HTERT RPE-1 (cell line): ENCODE data around the gene MRTFA.
"Not testable (repeated sequence)": the region's sequence is repeated elsewhere in the genome, so short reads cannot be mapped to it uniquely, and the experiment has no call there.

Experiments used
- in situ Hi-C: fragments of 300-500 bp; cut with MboI; formaldehyde crosslinking; loops from 4 replicates; pipeline ENCODE4 v1.14.3; 2020; ENCODE audit warnings: low sequenced_read_pairs

The MRTFA gene

GRCh38 chr22:40628354-40629042 is 8.0 kb downstream of the MRTFA start:
- in situ Hi-C loops: no loop called here

- in situ Hi-C loops: no loop called here
Observed at GRCh38 chr22:40627612-40628011, 8.9 kb downstream of the MRTFA start.

- in situ Hi-C loops: no loop called here
Observed at GRCh38 chr22:40626851-40627250, 9.7 kb downstream of the MRTFA start.

- in situ Hi-C loops: not testable (repeated sequence)
Observed at GRCh38 chr22:40625794-40626193, 10.7 kb downstream of the MRTFA start.

GRCh38 chr22:40625281-40625680 is 11.2 kb downstream of the MRTFA start:
- in situ Hi-C loops: not testable (repeated sequence)

- in situ Hi-C loops: no loop called here
Observed at GRCh38 chr22:40624770-40625169, 11.7 kb downstream of the MRTFA start.

GRCh38 chr22:40621309-40622151 is 15.0 kb downstream of the MRTFA start:
- in situ Hi-C loops: no loop called here

- in situ Hi-C loops: no loop called here
Observed at GRCh38 chr22:40620464-40621046, 16.0 kb downstream of the MRTFA start.

- in situ Hi-C loops: no loop called here
Observed at GRCh38 chr22:40618400-40618799, 18.1 kb downstream of the MRTFA start.

- in situ Hi-C loops: no loop called here
Observed at GRCh38 chr22:40616578-40616977, 19.9 kb downstream of the MRTFA start.

- in situ Hi-C loops: no loop called here
Observed at GRCh38 chr22:40613067-40613466, 23.5 kb downstream of the MRTFA start.

GRCh38 chr22:40612291-40612751 is 24.2 kb downstream of the MRTFA start:
- in situ Hi-C loops: no loop called here

- in situ Hi-C loops: no loop called here
Observed at GRCh38 chr22:40611606-40612005, 24.9 kb downstream of the MRTFA start.

GRCh38 chr22:40610329-40610850 is 26.1 kb downstream of the MRTFA start:
- in situ Hi-C loops: no loop called here

GRCh38 chr22:40609216-40609615 is 27.3 kb downstream of the MRTFA start:
- in situ Hi-C loops: no loop called here

- in situ Hi-C loops: no loop called here
Observed at GRCh38 chr22:40607506-40607905, 29.0 kb downstream of the MRTFA start.

GRCh38 chr22:40606306-40606705 is 30.2 kb downstream of the MRTFA start:
- in situ Hi-C loops: no loop called here

- in situ Hi-C loops: no loop called here
Observed at GRCh38 chr22:40605761-40606160, 30.8 kb downstream of the MRTFA start.

GRCh38 chr22:40603088-40603605 is 33.4 kb downstream of the MRTFA start:
- in situ Hi-C loops: no loop called here

GRCh38 chr22:40602231-40602630 is 34.3 kb downstream of the MRTFA start:
- in situ Hi-C loops: no loop called here

GRCh38 chr22:40599731-40600130 is 36.8 kb downstream of the MRTFA start:
- in situ Hi-C loops: no loop called here
